GM18517 (cell line): ENCODE data around the gene SLC2A1.

ENCODE experiments used
- ATAC-seq: cut with Tn5 transposase; IDR thresholded peaks from one replicate; pipeline ENCODE4 v1.9.1; 2021; ENCODE audit warnings: mild to moderate bottlenecking, moderate library complexity; ENCODE audit not compliant: unreplicated experiment

The SLC2A1 gene

DNA sequence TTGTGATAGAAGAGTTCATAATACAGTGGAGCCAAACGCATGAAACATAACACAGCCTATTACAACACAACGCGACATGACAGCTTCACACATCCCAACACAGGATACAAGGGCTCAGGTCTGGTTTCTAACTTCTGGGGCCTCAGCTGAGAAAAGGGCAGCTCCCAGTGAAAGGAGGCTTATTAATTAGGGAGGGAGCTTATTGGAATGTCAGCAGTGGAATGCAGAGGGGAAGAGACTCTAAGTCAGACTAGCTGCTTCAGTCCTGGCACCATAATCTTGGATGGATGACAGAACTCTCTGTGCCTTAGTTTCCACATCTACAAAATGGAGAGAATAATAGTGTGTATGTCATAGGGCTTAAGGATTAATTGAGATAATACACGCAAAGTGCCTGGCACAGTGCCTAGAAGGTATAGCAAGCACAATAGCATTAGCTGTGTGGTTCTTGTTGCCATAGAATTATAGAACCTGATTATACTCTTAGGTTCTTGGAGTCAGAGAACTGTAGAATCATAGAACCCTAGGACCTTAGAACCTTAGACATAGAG, 22.7 kb upstream of the SLC2A1 start:
- ATAC-seq = no peak

- no peak for ATAC-seq
Observed at GRCh38 chr1:42979896-42980800, 21.5 kb upstream of the SLC2A1 start.

- ATAC-seq = no peak
Observed at GRCh38 chr1:42979036-42979430, 20.4 kb upstream of the SLC2A1 start.

- no peak for ATAC-seq
Observed at GRCh38 chr1:42978317-42979035, 19.8 kb upstream of the SLC2A1 start.

DNA sequence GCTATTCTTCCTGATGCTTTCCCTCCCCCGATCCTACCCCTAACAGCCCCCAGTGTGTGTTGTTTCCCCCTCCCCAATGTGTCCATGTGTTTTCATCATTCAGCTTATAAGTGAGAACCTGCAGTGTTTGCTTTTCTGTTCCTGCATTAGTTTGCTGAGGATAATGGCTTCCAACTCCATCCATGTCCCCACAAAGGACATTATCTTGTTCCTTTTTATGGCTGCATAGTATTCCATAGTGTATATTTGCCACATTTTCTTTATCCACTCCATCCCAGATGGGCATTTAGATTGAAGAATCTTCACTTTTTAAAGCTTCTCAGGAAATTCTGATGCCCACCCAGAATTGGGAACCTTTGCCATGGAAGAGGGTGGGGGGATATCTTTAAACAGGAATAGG, 19.0 kb upstream of the SLC2A1 start:
- no peak for ATAC-seq

- ATAC-seq = no peak
Observed at GRCh38 chr1:42975561-42976225, 17.0 kb upstream of the SLC2A1 start.

DNA sequence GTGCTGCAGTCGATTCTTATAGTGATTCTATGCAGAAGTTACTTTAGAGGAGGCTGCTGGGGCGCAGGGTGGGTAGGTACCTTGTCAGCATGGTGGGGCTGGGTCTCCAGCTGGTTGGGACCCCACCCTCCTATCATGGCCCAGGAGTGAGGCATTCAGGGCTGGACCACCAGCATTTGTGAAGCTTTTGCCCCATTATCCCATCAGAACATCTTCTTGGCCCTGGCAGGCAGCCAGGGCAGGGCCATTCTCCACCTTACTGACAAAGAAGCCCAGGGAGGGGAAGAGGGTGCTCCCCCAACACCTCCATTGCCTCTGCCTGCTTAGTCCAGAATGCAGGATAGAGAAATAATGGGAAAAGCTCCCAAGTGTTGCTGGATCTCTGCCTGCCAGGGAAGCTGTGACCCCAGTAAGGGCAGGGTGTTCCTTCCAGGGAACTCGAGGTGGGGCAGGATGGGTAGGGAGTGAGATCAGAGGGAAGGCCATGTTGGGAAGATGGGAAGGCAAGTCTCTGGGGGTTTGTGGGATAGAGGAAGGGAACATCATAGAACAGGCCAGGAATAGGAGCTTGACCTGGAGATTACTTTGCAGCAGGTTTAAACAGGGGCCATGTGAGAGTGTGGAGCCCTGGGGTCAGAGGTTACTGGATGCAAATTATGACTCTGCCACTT, 16.2 kb upstream of the SLC2A1 start:
- ATAC-seq = no peak

DNA sequence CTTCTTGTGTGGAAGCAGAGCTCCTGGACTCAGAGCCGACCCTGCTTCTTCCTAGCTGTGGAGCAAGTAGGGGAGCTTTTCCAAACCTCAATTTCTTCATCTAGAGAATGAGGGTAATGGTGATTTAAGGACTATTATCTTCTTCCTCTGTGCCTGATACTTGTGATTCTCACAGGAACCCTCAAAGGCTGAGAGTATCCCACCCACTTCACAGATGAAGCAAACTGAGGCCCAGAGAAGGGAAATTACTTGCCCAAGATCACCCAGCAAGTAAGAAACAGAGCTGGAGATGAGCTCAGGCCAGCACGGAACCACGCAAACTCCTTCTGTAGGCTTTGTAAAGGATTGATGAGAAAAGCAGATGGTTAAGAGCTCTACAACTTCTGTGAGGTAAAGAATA, 15.1 kb upstream of the SLC2A1 start:
- no peak for ATAC-seq

DNA sequence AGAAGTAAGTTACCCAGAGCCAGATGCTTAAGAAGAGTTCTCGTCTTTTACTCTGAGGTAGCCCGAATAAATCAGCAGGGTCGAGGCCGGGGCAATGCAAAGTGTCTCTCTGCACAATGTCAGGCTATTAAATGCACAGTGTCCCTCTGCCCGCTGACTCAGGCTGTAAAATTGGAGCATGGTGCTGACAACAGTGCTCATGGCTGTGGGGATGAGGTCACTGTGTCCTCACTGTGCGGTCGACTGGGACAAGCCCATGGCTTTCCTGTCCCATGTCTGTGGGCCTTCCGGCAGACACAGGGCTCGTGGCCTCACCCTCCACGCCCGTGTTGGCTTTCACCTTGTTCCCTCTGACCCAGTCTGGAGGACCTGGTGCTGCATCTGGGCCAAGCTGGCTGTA, 14.6 kb upstream of the SLC2A1 start:
- no peak for ATAC-seq

DNA sequence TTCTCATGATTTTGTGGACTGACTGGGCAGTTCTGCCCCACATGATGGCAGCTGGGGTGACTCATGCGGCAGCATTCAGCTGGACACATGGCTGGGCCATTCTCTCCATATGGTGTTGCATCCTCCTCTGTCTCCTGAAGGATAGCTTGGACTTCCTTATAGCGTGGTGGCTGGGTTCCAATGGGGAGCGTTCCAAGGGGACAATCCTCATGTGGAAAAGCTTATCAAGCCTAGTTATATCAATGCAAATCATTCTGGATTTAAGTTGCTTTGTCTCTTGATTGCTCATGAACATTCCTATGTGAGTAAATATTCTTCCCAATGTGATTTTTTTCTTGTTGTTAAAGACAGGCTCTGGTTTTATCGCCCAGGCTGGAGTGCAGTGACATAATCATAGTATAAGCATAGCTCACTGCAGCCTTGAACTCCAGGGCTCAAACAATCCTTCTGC, 13.2 kb upstream of the SLC2A1 start:
- no peak for ATAC-seq

GRCh38 chr1:42970143-42970542, 11.5 kb upstream of the SLC2A1 start:
- no peak for ATAC-seq

DNA sequence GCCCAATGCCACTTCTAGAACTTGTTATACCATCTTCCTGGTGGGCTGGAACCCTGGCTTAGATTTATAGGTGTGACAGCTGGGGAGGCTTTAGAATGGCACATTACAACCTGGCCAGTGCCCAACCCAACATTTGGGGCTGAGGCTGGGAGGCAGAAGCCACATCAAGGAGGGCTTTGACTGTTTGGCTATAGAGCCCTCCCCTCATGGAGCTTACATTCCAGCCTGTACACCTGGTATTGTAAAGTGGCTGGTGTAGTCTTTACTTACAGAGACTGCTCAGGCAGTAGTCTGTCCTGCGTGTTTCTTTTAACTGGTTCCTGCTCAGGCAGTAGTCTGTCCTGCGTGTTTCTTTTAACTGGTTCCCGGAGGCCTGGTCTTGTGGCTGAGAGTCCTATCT, 10.0 kb upstream of the SLC2A1 start:
- ATAC-seq = no peak

DNA sequence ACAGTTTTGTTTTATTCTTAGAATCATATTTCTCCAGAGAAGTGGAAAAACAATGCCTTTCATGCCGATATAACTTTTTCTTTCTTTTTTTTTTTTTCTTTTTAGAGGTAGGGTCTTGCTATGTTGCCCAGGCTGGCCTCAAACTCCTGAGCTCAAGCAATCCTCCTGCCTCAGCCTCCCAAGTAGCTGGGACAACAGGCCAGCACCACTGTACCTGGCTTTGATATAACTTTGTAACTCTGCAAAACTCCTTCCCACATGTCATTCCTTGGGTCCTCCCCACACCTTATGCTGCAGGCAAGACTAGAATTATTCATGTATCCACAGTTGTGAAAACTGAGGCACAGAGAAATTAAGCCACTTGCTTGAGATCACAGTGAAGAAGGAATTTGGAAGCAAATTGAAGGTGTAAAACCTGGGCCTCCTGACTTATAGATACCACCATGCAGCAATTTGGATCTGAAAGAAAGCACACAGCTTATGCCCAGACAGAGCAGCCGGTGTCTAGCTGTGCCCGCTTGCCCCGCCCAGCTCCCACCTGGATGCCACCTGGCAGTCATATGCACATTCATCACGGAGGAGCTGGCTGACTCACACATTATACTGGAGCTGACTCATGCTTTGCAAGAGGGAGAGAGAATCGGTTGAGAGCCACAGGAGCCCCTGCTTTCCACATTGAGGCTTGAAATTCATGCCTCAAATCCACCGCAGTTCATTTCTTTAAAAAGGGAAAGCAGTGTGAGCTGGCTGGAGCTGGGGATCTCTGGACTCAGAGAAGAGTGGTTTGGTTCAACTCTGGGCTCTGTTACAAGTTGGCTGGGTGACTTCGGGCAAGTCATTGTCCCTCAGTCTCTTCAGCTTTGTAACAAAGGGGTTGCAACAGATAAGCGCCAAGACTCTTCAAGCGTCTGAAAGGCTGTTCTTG, 8.3 kb upstream of the SLC2A1 start:
- no peak for ATAC-seq

GRCh38 chr1:42965378-42965777, 6.7 kb upstream of the SLC2A1 start:
- no peak for ATAC-seq

DNA sequence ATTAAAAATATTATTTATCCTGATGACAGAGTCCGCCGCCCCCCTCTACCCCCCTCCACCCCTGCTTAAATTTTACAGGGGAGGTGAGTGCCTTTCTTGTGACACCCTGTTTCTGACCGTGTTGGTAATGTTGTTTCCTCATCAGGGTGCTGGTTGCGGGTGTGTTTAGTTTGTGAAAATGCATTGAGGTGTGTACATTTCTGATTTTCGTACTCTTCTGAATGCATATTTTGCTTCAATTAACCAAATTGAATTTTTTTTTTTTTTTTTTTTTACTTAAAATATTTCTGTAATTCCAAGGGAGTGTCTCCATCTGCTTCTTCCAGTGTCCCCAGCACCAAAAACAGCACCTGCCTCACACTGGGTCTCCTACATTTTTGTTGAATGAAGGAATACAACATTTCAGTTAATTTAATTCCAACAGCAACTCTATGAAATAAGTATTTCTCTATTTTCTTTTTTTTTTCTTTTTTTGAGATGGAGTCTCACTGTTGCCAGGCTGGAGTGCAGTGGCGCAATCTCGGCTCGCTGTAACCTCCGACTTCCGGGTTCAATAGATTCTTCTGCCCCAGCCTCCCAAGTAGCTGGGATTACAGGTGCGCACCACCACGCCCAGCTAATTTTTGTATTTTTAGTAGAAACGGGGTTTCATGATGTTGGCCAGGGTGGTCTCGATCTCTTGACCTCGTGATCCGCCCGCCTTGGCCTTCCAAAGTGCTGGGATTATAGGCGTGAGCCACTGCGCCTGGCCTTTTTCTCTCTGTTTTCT, 5.6 kb upstream of the SLC2A1 start:
- ATAC-seq = no peak

DNA sequence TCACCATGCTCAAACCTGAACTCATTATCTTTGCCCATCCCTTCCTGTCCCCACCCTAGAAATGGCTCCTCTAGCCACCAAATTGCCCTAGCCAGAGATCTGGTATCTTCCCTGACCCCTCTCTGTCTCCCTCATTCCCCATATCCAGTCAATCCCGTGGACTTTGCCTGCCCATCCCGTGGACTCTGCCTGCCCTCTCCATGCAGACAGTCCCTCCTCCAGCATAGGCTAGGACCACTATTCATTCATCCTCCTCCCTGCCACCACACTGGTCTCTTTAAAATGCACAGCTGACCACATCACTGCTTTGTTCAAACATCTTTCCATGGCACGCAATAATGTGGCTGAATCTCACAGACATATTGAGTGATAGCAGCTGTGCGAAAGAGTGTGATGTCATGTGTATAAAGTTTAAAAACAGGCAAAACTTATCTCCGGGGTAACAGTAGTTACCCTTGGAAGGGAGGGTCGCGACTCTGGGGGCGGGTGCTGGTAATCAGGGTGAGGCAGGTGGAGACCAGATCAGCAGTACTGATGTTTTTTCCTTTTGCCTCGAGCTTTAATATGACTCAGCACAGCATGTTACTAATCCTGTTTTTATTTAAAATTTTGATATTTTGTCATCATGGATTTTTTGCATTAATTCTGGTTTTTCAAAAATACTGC, 4.8 kb upstream of the SLC2A1 start:
- no peak for ATAC-seq

GRCh38 chr1:42962641-42963377, 4.1 kb upstream of the SLC2A1 start:
- no peak for ATAC-seq
